Measurements from ENCODE around the gene EEIG2. TPM values are rescaled to one million over a fixed set of nuclear protein-coding genes. Genes with fewer than 3 reads are reported as not detected.

Gene EEIG2
- total RNA-seq, 1 experiment from 2014 or later = 16.0 TPM

GRCh38 chr1:108572182-108572581, 12.3 kb downstream of the EEIG2 start:
- Histone ChIP-seq H3K4me2 (ENCODE audit: low read length) (no peak overlapping the region), H3K9ac (ENCODE audit: low read length) (no peak overlapping the region), H2AFZ (ENCODE audit: low read depth, low read length, poor library complexity, severe bottlenecking) (no peak overlapping the region), H3K79me2 (ENCODE audit: insufficient read depth, low read length) (no peaks in the 10 kb centered on the region), H3K4me1 (ENCODE audit: control insufficient read depth in 1 of 2, insufficient read depth in 2 of 2, low read length in 2 of 2) (no peaks in the 10 kb centered on the region; a peak in 1 of 4 replicates), H4K20me1 (ENCODE audit: insufficient read depth) (no peaks in the 10 kb centered on the region), H3K36me3 (ENCODE audit: control insufficient read depth in 1 of 2, insufficient read depth in 2 of 2, low read length in 2 of 2) (no peaks in the 10 kb centered on the region), H3K9me2 (ENCODE audit: insufficient read depth) (no peaks in the 10 kb centered on the region), H3K9me3 (ENCODE audit: control insufficient read depth in 1 of 2, insufficient read depth in 1 of 2, low read depth in 1 of 2, low read length in 2 of 2) (no peaks in the 10 kb centered on the region), H3K27ac (ENCODE audit: low read depth, low read length) (no peak overlapping the region), H3K4me3 (replicated peaks in 1 of 2; ENCODE audit: low read depth in 1 of 2, low read length in 2 of 2) (no peak overlapping the region), H3K27me3 (ENCODE audit: insufficient read depth, low read length) (no peaks in the 10 kb centered on the region)
- no peak for ATAC-seq
- ChIA-PET RAD21 (ENCODE audit: low non-redundant PET in 1 of 2, low total read pairs in 2 of 2, uncharacterized antibody in 2 of 2, unreplicated experiment in 2 of 2) (no interaction called here), POLR2A (no interaction called here), CTCF (no interaction called here)
- no peak for DNase-seq (ENCODE audit: low read depth, low spot score)
- intact Hi-C loops (cut with micrococcal nuclease) = no loop called here
- BruUV-seq (replicated peaks) = no TSS peak
- no peak for TF ChIP-seq REST (IDR thresholded peaks at IDR 0.05; ENCODE audit: low read depth)
- TF ChIP-seq ZBTB33 (IDR thresholded peaks at IDR 0.05; ENCODE audit: extremely low read depth, insufficient replicate concordance, low read length) = no peak
- no peak for TF ChIP-seq SRF (IDR thresholded peaks at IDR 0.05; ENCODE audit: low read depth)
- no peak for TF ChIP-seq SIN3A (IDR thresholded peaks at IDR 0.05; ENCODE audit: low read depth)
- no peak for TF ChIP-seq EZH2phosphoT487 (IDR thresholded peaks at IDR 0.05; ENCODE audit: borderline replicate concordance)
- TF ChIP-seq SP1 (IDR thresholded peaks at IDR 0.05; ENCODE audit: low read depth) = no peak
- no peak for TF ChIP-seq EGR1 (IDR thresholded peaks at IDR 0.05; ENCODE audit: low read depth)
- TF ChIP-seq ELF1 (IDR thresholded peaks at IDR 0.05; ENCODE audit: borderline replicate concordance, low read depth) = no peak
- TF ChIP-seq EZH2 (IDR thresholded peaks at IDR 0.05) = no peak
- no peak for TF ChIP-seq ZFX (IDR thresholded peaks at IDR 0.05)
- TF ChIP-seq YY1 (IDR thresholded peaks at IDR 0.05; ENCODE audit: extremely low read depth, insufficient replicate concordance, low read depth, low read length) = no peak
- TF ChIP-seq JUND (IDR thresholded peaks at IDR 0.05) = no peak
- TF ChIP-seq, protein P1, sequence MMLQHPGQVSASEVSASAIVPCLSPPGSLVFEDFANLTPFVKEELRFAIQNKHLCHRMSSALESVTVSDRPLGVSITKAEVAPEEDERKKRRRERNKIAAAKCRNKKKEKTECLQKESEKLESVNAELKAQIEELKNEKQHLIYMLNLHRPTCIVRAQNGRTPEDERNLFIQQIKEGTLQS (IDR thresholded peaks at IDR 0.05) = no peak
